K562 (cell line): ENCODE results near the gene RPS19BP1. TPM values are rescaled to one million over a fixed set of nuclear protein-coding genes. Genes with fewer than 3 reads are reported as not detected.

Source experiments
- CBX3 ChIP-seq, 2 experiments: IDR thresholded peaks; 1 replicate in 1 of 2; 2 replicates in 1 of 2; pipeline ENCODE4 v1.6.1; 2012; ENCODE audit warnings: inconsistent platforms in 2 of 2, low read length in 2 of 2, borderline replicate concordance in 1 of 2, control low read depth in 1 of 2
- DNMT1 ChIP-seq: fragments of 450-650 bp; IDR thresholded peaks from 2 replicates; pipeline ENCODE4 v1.6.1; 2016; ENCODE audit warnings: antibody characterized with exemption, mild to moderate bottlenecking
- HNRNPL ChIP-seq: fragments of 200-400 bp; formaldehyde crosslinking; IDR thresholded peaks from 2 replicates; pipeline ENCODE4 v1.6.1; 2017; ENCODE audit warnings: low read depth, mild to moderate bottlenecking, low read length
- HNRNPLL ChIP-seq: fragments of 200-400 bp; formaldehyde crosslinking; IDR thresholded peaks from 2 replicates; pipeline ENCODE4 v1.6.1; 2017; ENCODE audit warnings: low read length, low read depth, mild to moderate bottlenecking; ENCODE audit not compliant: poor library complexity, severe bottlenecking
- JUNB ChIP-seq: fragments of 450-650 bp; formaldehyde crosslinking; conservative IDR thresholded peaks from 2 replicates; pipeline ENCODE4 v1.4.0; 2020; ENCODE audit warnings: mild to moderate bottlenecking
- LARP7 ChIP-seq: fragments of 450-650 bp; IDR thresholded peaks from 2 replicates; pipeline ENCODE4 v1.6.1; 2016
- NBN ChIP-seq: fragments of 450-650 bp; IDR thresholded peaks from 2 replicates; pipeline ENCODE4 v1.6.1; 2016; ENCODE audit warnings: low read depth, mild to moderate bottlenecking
- NR2F6 ChIP-seq: fragments of 450-650 bp; formaldehyde crosslinking; IDR thresholded peaks from 2 replicates; pipeline ENCODE4 v1.4.0; 2020; ENCODE audit warnings: mild to moderate bottlenecking
- RFX7 ChIP-seq: fragments of 250-450 bp; sonication (Bioruptor Pico); IDR thresholded peaks from 2 replicates; pipeline ENCODE4 v1.5.1; 2021; ENCODE audit warnings: mild to moderate bottlenecking
- SMARCE1 ChIP-seq: fragments of 450-650 bp; IDR thresholded peaks from 2 replicates; pipeline ENCODE4 v1.7.1; 2016; ENCODE audit warnings: mild to moderate bottlenecking
- TRIM24 ChIP-seq, 2 experiments: fragments of 450-650 bp; IDR thresholded peaks; 2 replicates each; pipeline ENCODE4 v1.6.1; 2016
- ZFP36 ChIP-seq: fragments of 150-350 bp; IDR thresholded peaks from 2 replicates; pipeline ENCODE4 v1.6.1; 2018; ENCODE audit warnings: low read length, low read depth; ENCODE audit not compliant: partially characterized antibody
- ZKSCAN3 ChIP-seq: fragments of 250-450 bp; sonication (Bioruptor Pico); IDR thresholded peaks from 2 replicates; pipeline ENCODE4 v1.4.0; 2020
- ZKSCAN8 ChIP-seq: fragments of 200-800 bp; sonication (Bioruptor generic); IDR thresholded peaks from 2 replicates; pipeline ENCODE4 v1.6.1; 2016; ENCODE audit warnings: missing genetic modification characterization, missing compliant biosample characterization
- ZNF354B ChIP-seq: fragments of 250-450 bp; sonication (Bioruptor Pico); IDR thresholded peaks from 2 replicates; pipeline ENCODE4 v1.4.0; 2020
- ZNF589 ChIP-seq: fragments of 200-800 bp; sonication (Bioruptor generic); IDR thresholded peaks from 2 replicates; pipeline ENCODE4 v1.6.1; 2016; ENCODE audit warnings: low read depth, missing genetic modification characterization, missing compliant biosample characterization
- polyA plus RNA-seq, 8 experiments: library from polyadenylated mRNA; depleted of rRNA in 4 of 8; stranded (reverse) in 5 of 8; unstranded in 3 of 8; fragments of >200 nt; fragmentation: Nextera tagmentation in 2 of 8; fragmentation: Illumina TruSeq in 1 of 8; extraction: Ambion mirVana in 2 of 8; extraction: Trizol in 1 of 8; gene quantifications; 2 replicates each; pipeline versions ENCODE4 v1.2.1 to v1.2.3, GENCODE V29; 2011 to 2014; ENCODE audit warnings: inconsistent platforms in 1 of 8, missing spikeins in 1 of 8
- total RNA-seq, 7 experiments: library from RNA; depleted of rRNA in 6 of 7; stranded (reverse); fragments of >200 nt in 6 of 7; fragmentation: Illumina TruSeq in 2 of 7; extraction: Trizol in 2 of 7; gene quantifications; 2 replicates each; pipeline versions ENCODE4 v1.2.1 to v1.2.3, GENCODE V29; 2011 to 2021; ENCODE audit warnings: low replicate concordance in 1 of 7
- TF ChIP-seq, protein P1 (sequence below): fragments of 450-650 bp; formaldehyde crosslinking; IDR thresholded peaks from 2 replicates; pipeline ENCODE4 v1.4.0; 2020; ENCODE audit warnings: mild to moderate bottlenecking, moderate library complexity
- TF ChIP-seq, protein P2 (sequence below): fragments of 450-650 bp; IDR thresholded peaks from 2 replicates; pipeline ENCODE4 v1.6.1; 2016; ENCODE audit warnings: low read depth
- TF ChIP-seq, protein P3 (sequence below): fragments of 250-450 bp; sonication (Bioruptor Pico); IDR thresholded peaks from 2 replicates; pipeline ENCODE4 v1.6.1; 2021; ENCODE audit warnings: mild to moderate bottlenecking

RPS19BP1 gene
- total and polyA plus RNA-seq, 9 of the 15 experiments (the other 6 are each of a cell fraction or from before 2014, with no cell fraction given) = 3.0 to 223 (median 84.3) TPM

DNA sequence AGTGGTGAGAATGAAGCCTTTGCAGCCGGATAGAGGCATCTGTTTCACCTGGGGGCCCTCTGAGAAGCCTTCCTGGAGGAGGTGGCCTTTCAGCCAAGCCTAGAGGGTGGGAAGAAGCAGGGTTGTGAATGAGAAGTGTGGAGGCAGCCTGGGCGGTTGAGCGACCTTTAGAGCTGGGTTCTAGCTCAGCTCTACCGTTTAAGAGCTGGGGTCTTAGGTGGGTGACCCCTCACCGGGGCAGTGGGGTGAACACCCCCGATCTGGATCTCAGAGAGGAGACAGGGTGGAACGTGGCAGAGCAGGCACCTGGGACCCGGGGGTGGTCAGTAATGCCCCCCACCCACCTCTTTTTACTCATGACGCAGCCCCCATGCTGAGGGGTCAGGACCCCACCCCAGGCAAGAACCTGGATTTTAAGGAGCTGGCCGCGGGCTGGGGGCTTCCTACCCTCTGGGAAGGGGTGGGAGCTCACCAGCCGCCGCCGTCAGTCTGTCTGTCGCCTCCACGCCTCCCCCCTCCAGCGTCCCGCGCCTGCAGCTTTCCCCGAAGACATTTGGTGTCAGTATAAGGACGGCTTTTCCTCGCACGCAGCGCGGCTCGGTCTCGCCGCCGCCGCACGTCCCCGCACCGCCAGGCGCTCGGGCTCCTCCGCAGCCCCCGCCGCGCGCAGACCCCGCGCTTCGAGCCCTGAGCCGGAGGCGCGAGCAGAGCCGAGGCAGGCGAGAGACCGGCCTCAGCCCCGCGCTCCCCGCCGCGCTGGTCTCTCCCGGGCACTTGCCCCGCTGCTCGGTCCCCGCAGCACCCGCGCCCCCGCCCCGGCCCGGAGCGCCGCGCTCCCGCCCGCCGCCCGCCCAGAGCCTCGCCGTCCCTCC, 24.7 kb upstream of the RPS19BP1 start (continued):
- TF ChIP-seq, protein P1, sequence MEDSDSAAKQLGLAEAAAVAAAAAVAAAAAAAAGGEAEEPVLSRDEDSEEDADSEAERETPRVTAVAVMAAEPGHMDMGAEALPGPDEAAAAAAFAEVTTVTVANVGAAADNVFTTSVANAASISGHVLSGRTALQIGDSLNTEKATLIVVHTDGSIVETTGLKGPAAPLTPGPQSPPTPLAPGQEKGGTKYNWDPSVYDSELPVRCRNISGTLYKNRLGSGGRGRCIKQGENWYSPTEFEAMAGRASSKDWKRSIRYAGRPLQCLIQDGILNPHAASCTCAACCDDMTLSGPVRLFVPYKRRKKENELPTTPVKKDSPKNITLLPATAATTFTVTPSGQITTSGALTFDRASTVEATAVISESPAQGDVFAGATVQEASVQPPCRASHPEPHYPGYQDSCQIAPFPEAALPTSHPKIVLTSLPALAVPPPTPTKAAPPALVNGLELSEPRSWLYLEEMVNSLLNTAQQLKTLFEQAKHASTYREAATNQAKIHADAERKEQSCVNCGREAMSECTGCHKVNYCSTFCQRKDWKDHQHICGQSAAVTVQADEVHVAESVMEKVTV (CRISPR knock-in tag) = 0 out of 2 replicates have a peak, but pooled peaks have one; percentile 31
- TF ChIP-seq SMARCE1 = no peak
- peak; percentile 86 for TF ChIP-seq ZFP36
- no peak for TF ChIP-seq ZKSCAN3
- TF ChIP-seq LARP7 = no peak
- no peak for TF ChIP-seq ZNF589
- no peak for TF ChIP-seq HNRNPLL
- TF ChIP-seq DNMT1 = no peak
- no peak for TF ChIP-seq CBX3 (IDR thresholded peaks at IDR 0.05; ENCODE audit: borderline replicate concordance in 1 of 2, low read length in 2 of 2)
- no peak for TF ChIP-seq HNRNPL
- TF ChIP-seq, protein P2, sequence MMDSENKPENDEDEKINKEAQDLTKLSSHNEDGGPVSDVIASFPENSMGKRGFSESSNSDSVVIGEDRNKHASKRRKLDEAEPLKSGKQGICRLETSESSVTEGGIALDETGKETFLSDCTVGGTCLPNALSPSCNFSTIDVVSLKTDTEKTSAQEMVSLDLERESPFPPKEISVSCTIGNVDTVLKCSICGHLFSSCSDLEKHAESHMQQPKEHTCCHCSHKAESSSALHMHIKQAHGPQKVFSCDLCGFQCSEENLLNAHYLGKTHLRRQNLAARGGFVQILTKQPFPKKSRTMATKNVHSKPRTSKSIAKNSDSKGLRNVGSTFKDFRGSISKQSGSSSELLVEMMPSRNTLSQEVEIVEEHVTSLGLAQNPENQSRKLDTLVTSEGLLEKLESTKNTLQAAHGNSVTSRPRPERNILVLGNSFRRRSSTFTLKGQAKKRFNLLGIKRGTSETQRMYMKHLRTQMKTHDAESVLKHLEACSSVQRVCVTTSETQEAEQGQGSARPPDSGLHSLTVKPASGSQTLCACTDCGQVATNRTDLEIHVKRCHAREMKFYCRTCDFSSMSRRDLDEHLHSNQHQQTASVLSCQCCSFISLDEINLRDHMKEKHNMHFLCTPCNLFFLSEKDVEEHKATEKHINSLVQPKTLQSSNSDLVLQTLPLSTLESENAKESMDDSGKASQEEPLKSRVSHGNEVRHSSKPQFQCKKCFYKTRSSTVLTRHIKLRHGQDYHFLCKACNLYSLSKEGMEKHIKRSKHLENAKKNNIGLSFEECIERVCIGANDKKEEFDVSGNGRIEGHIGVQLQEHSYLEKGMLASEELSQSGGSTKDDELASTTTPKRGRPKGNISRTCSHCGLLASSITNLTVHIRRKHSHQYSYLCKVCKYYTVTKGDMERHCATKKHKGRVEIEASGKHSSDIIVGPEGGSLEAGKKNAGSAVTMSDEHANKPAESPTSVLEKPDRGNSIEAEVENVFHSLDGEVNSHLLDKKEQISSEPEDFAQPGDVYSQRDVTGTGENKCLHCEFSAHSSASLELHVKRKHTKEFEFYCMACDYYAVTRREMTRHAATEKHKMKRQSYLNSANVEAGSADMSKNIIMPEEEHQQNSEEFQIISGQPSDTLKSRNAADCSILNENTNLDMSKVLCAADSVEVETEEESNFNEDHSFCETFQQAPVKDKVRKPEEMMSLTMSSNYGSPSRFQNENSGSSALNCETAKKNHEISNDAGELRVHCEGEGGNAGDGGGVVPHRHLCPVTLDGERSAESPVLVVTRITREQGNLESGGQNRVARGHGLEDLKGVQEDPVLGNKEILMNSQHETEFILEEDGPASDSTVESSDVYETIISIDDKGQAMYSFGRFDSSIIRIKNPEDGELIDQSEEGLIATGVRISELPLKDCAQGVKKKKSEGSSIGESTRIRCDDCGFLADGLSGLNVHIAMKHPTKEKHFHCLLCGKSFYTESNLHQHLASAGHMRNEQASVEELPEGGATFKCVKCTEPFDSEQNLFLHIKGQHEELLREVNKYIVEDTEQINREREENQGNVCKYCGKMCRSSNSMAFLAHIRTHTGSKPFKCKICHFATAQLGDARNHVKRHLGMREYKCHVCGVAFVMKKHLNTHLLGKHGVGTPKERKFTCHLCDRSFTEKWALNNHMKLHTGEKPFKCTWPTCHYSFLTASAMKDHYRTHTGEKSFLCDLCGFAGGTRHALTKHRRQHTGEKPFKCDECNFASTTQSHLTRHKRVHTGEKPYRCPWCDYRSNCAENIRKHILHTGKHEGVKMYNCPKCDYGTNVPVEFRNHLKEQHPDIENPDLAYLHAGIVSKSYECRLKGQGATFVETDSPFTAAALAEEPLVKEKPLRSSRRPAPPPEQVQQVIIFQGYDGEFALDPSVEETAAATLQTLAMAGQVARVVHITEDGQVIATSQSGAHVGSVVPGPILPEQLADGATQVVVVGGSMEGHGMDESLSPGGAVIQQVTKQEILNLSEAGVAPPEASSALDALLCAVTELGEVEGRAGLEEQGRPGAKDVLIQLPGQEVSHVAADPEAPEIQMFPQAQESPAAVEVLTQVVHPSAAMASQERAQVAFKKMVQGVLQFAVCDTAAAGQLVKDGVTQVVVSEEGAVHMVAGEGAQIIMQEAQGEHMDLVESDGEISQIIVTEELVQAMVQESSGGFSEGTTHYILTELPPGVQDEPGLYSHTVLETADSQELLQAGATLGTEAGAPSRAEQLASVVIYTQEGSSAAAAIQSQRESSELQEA = no peak
- TF ChIP-seq ZKSCAN8 (CRISPR knock-in tag) = no peak
- no peak for TF ChIP-seq NR2F6
- TF ChIP-seq TRIM24 (IDR thresholded peaks at IDR 0.05) = no peak
- no peak for TF ChIP-seq JUNB (CRISPR knock-in tag)
- TF ChIP-seq, protein P3, sequence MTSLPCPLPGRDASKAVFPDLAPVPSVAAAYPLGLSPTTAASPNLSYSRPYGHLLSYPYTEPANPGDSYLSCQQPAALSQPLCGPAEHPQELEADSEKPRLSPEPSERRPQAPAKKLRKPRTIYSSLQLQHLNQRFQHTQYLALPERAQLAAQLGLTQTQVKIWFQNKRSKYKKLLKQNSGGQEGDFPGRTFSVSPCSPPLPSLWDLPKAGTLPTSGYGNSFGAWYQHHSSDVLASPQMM (CRISPR knock-in tag) = no peak
- TF ChIP-seq ZNF354B (CRISPR knock-in tag) = no peak
- TF ChIP-seq RFX7 (CRISPR knock-in tag) = no peak
- no peak for TF ChIP-seq NBN
